Placental epithelial cell (primary cell): Measurements from ENCODE around the gene NBPF10. TPM values are rescaled to one million over a fixed set of nuclear protein-coding genes. Genes with fewer than 3 reads are reported as not detected.

Experiments
- total RNA-seq: library from RNA; depleted of rRNA; stranded (reverse); fragments of >200 nt; gene quantifications from 2 replicates; pipeline ENCODE4 v1.2.3, GENCODE V29; 2012

The NBPF10 gene, protein sequence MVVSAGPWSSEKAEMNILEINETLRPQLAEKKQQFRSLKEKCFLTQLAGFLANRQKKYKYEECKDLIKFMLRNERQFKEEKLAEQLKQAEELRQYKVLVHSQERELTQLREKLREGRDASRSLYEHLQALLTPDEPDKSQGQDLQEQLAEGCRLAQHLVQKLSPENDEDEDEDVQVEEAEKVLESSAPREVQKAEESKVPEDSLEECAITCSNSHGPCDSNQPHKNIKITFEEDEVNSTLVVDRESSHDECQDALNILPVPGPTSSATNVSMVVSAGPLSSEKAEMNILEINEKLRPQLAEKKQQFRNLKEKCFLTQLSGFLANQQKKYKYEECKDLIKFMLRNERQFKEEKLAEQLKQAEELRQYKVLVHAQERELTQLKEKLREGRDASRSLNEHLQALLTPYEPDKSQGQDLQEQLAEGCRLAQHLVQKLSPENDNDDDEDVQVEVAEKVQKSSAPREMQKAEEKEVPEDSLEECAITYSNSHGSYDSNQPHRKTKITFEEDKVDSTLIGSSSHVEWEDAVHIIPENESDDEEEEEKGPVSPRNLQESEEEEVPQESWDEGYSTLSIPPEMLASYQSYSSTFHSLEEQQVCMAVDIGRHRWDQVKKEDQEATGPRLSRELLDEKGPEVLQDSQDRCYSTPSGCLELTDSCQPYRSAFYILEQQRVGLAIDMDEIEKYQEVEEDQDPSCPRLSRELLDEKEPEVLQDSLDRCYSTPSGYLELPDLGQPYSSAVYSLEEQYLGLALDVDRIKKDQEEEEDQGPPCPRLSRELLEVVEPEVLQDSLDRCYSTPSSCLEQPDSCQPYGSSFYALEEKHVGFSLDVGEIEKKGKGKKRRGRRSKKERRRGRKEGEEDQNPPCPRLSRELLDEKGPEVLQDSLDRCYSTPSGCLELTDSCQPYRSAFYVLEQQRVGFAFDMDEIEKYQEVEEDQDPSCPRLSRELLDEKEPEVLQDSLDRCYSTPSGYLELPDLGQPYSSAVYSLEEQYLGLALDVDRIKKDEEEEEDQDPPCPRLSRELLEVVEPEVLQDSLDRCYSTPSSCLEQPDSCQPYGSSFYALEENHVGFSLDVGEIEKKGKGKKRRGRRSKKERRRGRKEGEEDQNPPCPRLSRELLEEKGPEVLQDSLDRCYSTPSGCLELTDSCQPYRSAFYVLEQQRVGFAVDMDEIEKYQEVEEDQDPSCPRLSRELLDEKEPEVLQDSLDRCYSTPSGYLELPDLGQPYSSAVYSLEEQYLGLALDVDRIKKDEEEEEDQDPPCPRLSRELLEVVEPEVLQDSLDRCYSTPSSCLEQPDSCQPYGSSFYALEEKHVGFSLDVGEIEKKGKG (N-terminal part only)
- total RNA-seq, result 0.65 and 1.6 TPM in 2 replicates

DNA sequence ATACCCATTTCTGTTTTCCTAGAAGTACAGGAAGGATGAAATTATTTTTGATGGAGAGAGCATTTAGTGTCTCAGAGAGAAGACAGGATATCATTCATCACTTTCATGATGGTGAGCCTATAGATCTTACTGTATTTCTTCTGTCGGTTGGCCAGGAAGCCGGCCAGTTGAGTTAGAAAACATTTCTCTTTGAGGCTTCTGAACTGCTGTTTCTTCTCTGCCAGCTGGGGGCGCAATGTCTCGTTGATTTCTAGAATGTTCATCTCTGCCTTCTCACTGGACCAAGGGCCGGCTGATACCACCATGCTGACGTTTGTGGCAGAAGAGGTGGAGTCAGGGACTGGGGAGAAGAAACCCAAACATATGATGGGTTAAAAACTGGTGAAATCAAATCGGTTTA, at the start of gene NBPF10:
TSS of gene NBPF10 (minus strand) at position 340 of the 400 bp plus-strand sequence. CDS start at position 305, 35 bp downstream.

Other genes with a start within 250 kb of the NBPF10 start
- gene ITGA10, start 234.8 kb downstream of the NBPF10 start, total RNA-seq, result 0.33 and 0.79 TPM in 2 replicates
- 29.1 and 30.7 TPM in 2 replicates for gene PEX11B, start 226.1 kb downstream of the NBPF10 start, total RNA-seq
- gene RBM8A, start 217.3 kb downstream of the NBPF10 start, total RNA-seq, result 46.7 and 84.0 TPM in 2 replicates
- 7.9 and 12.5 TPM in 2 replicates for gene LIX1L, start 186.8 kb downstream of the NBPF10 start, total RNA-seq
- gene ANKRD34A, start 180.2 kb downstream of the NBPF10 start, total RNA-seq, result 0.22 and 0.39 TPM in 2 replicates
- gene POLR3GL, start 180.1 kb downstream of the NBPF10 start, total RNA-seq, result 5.5 and 6.8 TPM in 2 replicates
- 161 and 941 TPM in 2 replicates for gene TXNIP, start 148.2 kb downstream of the NBPF10 start, total RNA-seq
- not detected in 2 replicates for gene HJV, start 123.1 kb downstream of the NBPF10 start, total RNA-seq
- 29.9 and 37.7 TPM in 2 replicates for gene NOTCH2NLA, start 84.2 kb upstream of the NBPF10 start, total RNA-seq